ENCODE results near the gene REPIN1.

The REPIN1 gene

DNA sequence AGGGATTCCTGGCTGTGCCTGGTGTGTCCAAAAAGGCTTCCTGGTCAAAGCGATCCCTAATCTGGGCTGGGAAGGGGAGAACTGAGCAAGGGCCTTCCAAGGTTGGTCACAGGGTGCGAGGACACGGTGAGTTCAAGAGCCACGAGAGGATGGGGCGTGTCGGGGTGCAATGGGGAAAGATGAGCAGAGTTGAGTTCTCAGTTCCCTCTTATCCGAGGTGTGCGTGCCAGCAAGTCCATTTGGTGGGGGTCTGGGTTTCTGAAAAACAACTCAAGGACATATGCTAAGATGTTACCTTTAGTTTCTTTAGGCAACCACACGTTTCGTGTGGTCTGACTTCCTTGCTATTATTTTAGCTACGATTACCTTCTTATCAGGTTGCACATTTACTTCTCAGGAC lies 11.8 kb downstream of the REPIN1 start:
- TF ChIP-seq CTCF (conservative IDR thresholded peaks at IDR 0.05; ENCODE audit: low read depth, low read length) = no peak
- peak overlapping the region; percentile 86 for H3K4me3 ChIP-seq (ENCODE audit: low read length)
- DNase-seq (ENCODE audit: low read depth) = no peak

- TF ChIP-seq CTCF (conservative IDR thresholded peaks at IDR 0.05; ENCODE audit: low read depth, low read length) = no peak
- DNase-seq (ENCODE audit: low read depth) = no peak
- H3K4me3 ChIP-seq (ENCODE audit: low read length) = no peak overlapping the region
Observed at GRCh38 chr7:150381096-150381495, 12.5 kb downstream of the REPIN1 start.

DNA sequence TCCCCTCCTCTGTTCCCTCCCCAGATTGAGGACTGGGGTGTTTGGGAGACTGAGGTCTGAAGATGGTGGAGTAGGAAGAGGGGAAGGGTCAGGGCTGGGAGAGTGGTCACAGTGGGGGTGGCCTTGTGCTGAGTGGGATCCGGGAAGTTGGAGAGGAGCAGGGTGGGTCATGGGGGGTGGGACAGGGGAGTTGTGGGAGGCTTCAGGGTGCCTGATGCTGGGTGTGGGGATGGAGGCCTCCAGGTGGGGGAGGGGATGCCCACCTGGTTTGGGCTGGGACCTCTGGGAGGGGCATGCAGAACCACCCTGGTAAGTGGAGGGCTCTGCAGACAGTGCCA lies 13.1 kb downstream of the REPIN1 start:
- no peak for TF ChIP-seq CTCF (conservative IDR thresholded peaks at IDR 0.05; ENCODE audit: low read depth, low read length)
- H3K4me3 ChIP-seq (ENCODE audit: low read length) = no peak overlapping the region
- DNase-seq (ENCODE audit: low read depth) = no peak

DNA sequence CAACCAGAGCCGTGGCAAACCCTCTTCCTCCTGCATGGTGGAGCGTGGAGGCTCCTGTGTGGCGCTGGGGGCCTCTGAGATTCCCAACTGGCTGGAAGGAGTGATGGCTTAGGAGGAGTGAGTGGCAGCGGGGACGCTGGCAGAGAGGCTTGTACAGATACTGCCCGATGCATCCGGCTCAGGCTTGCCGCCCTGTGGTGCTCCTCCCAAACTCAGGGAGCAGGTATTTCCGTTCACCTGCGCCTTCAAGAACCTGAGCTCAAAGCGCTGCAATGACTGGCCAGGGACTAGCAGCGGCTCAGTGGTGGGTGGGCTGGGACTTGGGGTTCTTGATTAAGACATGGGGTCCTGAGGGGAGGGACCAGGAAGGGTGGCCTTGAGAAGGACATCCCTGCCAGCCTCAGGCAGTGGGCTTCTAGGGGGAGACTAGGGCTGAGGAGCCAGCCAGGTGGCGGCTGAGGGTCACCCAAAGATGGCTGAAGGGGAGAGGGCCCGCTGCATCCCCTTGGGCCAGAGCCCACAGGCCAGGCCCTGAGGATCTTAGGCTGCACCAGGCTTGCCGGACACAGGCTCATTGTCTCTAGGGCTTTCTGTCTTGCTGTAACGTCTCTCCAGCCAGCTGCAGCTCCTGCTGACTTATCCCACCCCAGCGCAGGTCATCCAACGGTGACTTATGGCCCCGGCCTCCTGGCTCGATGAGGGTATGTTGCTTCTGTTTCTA lies 13.7 kb downstream of the REPIN1 start:
- no peak overlapping the region for H3K4me3 ChIP-seq (ENCODE audit: low read length)
- TF ChIP-seq CTCF (conservative IDR thresholded peaks at IDR 0.05; ENCODE audit: low read depth, low read length) = no peak
- DNase-seq (ENCODE audit: low read depth) = no peak

DNA sequence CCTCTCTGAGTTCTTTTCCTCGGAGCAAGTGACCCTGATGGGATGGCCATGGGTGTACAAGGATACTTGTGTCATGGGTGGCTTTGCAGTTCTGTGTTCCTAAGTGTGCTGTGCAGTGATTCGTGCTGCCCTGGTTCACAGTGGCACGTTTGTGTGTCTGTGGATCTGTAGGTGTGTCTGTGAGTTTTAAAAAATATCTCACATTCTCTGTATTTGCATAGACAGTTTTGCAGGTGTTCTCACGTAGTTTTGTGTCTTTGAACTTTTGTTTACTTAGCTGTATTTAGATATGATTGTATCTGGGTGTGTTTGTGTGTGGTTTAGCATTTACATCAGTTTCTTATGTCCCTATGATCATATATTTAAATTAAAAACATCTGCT lies 14.2 kb downstream of the REPIN1 start:
- no peak for DNase-seq (ENCODE audit: low read depth)
- TF ChIP-seq CTCF (conservative IDR thresholded peaks at IDR 0.05; ENCODE audit: low read depth, low read length) = no peak

DNA sequence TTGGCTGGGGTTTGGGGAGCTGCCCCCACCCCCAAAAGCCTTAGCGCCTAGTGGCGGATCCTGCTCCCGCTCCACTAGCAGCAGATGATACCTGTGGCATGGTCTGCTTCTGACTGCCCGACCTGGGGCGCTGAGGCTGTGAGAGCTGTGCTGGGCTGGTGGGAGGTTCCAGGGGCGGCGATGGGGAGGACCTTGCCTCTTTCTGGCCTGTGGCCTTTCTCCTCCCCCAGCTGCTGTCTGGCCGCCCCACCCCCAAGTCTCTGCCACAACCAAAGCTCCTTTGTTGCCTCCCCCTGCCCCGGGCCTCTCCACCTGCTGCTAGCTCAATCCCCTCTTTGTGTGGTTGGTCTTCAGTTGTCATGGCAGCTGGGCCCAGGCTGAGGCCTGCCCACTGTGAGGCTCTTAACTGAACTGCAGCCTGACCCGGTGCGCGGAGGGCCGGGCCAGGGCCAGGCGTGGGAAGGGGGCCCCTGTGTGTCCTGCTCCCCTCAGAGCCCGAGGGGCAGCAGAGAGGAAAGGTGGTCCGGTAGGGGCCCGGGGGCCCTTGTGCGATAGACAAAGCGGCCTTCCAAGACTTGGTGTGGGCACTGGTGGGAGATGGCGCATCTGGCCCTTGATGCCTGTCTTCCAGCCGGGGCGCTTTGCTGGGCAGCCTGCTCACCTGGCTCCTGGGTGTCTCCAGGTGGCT lies 15.2 kb downstream of the REPIN1 start:
- peak; percentile 81 for DNase-seq (ENCODE audit: low read depth)
- TF ChIP-seq CTCF (conservative IDR thresholded peaks at IDR 0.05; ENCODE audit: low read depth, low read length) = no peak
- no peak overlapping the region for H3K4me3 ChIP-seq (ENCODE audit: low read length)

More for the DNA sequence above, 14.2 kb downstream of the REPIN1 start:
- H3K4me3 ChIP-seq (ENCODE audit: low read length) = no peak overlapping the region

All from retinal pigment epithelial cell (primary cell).